Activated T-cell treated with anti-CD3 and anti-CD28 coated beads, Interleukin-2, amount 50 U/mL, for 72 hours (primary cell): ENCODE measurements around the gene ADARB2. TPM values are rescaled to one million over a fixed set of nuclear protein-coding genes. Genes with fewer than 3 reads are reported as not detected.
A peak's percentile ranks its signal among the peaks of the same experiment; 100 is the strongest.
"Not testable (repeated sequence)": the region's sequence is repeated elsewhere in the genome, so short reads cannot be mapped to it uniquely, and the experiment has no call there.

Experiments
- ATAC-seq, 2 donors: fragments of 150-1000 bp; cut with Tn5 transposase; replicated peaks in 1 of 2; 2 replicates each; pipeline ENCODE4 v1.10.0; 2021; ENCODE audit warnings: moderate library complexity in 2 of 2, mild to moderate bottlenecking in 1 of 2
- DNase-seq, 2 donors: peaks; one replicate each; pipeline ENCODE4 v3.0.0; 2021 to 2022; ENCODE audit warnings: mixed read lengths in 1 of 2
- H3K27ac Mint-ChIP-seq: one replicate; pipeline ENCODE4 v1.8.0; 2022; ENCODE audit warnings: mild to moderate bottlenecking, moderate library complexity, mixed read lengths
- H3K27me3 Mint-ChIP-seq: one replicate; pipeline ENCODE4 v1.8.0; 2022; ENCODE audit warnings: low read depth, mixed read lengths
- H3K36me3 Mint-ChIP-seq, 2 donors: one replicate each; pipeline ENCODE4 v1.8.0; 2022; ENCODE audit warnings: mixed read lengths in 2 of 2, mild to moderate bottlenecking in 1 of 2; ENCODE audit not compliant: insufficient read depth in 2 of 2
- H3K4me1 Mint-ChIP-seq: one replicate; pipeline ENCODE4 v1.8.0; 2022; ENCODE audit warnings: low read depth, mixed read lengths
- H3K4me3 Mint-ChIP-seq, 2 donors: one replicate each; pipeline ENCODE4 v1.8.0; 2022; ENCODE audit warnings: mild to moderate bottlenecking in 2 of 2, mixed read lengths in 2 of 2, moderate library complexity in 2 of 2
- H3K9me3 Mint-ChIP-seq, 2 donors: one replicate each; pipeline ENCODE4 v1.8.0; 2022; ENCODE audit warnings: mixed read lengths in 2 of 2
- total RNA-seq, 2 donors: library from RNA; stranded (reverse); gene quantifications; one replicate each; pipeline ENCODE4 v1.2.3, GENCODE V29; 2022

Gene ADARB2
- total RNA-seq, 2 donors from 2014 or later, result 0.60 to 2.0 TPM

- ATAC-seq (no peak), DNase-seq (no peak)
- H3K36me3 Mint-ChIP-seq, result no peaks in the 10 kb centered on the region
Measured at GRCh38 chr10:1423676-1424253, 313.6 kb downstream of the ADARB2 start.

GRCh38 chr10:1422275-1422674 lies 315.1 kb downstream of the ADARB2 start:
- Mint-ChIP-seq H3K4me3 (no peak overlapping the region), H3K9me3 (no peaks in the 10 kb centered on the region), H3K4me1 (peaks cover 14% of the 10 kb centered on the region), H3K27ac (no peak overlapping the region), H3K27me3 (peaks cover 54% of the 10 kb centered on the region), H3K36me3 (no peaks in the 10 kb centered on the region)
- ATAC-seq (no peak), DNase-seq (no peak)

More at GRCh38 chr10:1423676-1424253, 313.6 kb downstream of the ADARB2 start:
- H3K27ac Mint-ChIP-seq, result no peak overlapping the region
- no peak overlapping the region for H3K4me3 Mint-ChIP-seq
- H3K4me1 Mint-ChIP-seq, result peaks cover 14% of the 10 kb centered on the region
- H3K9me3 Mint-ChIP-seq, result no peaks in the 10 kb centered on the region
- peaks cover 55% of the 10 kb centered on the region for H3K27me3 Mint-ChIP-seq

- H3K27me3 Mint-ChIP-seq, result peaks cover 46% of the 10 kb centered on the region
- no peaks in the 10 kb centered on the region for H3K9me3 Mint-ChIP-seq
- no peaks in the 10 kb centered on the region for H3K36me3 Mint-ChIP-seq
- peak overlapping the region; percentile 42 to 58 for H3K4me3 Mint-ChIP-seq
- H3K4me1 Mint-ChIP-seq, result peaks cover 9% of the 10 kb centered on the region
- ATAC-seq, result peak; percentile 90 to 92
- no peak overlapping the region for H3K27ac Mint-ChIP-seq
- DNase-seq, result peak; percentile 69 to 76
Measured at GRCh38 chr10:1420661-1421362, 316.5 kb downstream of the ADARB2 start.

- H3K4me1 Mint-ChIP-seq, result peaks cover 6% of the 10 kb centered on the region
Measured at GRCh38 chr10:1419796-1420610, 317.3 kb downstream of the ADARB2 start.

GRCh38 chr10:1418031-1418550 lies 319.2 kb downstream of the ADARB2 start:
- peaks cover 6% of the 10 kb centered on the region for H3K4me1 Mint-ChIP-seq
- H3K9me3 Mint-ChIP-seq, result peaks cover 2 to 6% of the 10 kb centered on the region in 2 donors
- H3K27ac Mint-ChIP-seq, result no peak overlapping the region
- no peak overlapping the region for H3K4me3 Mint-ChIP-seq
- ATAC-seq (no peak), DNase-seq (no peak)
- peaks cover 46% of the 10 kb centered on the region for H3K27me3 Mint-ChIP-seq
- H3K36me3 Mint-ChIP-seq, result no peaks in the 10 kb centered on the region

More at GRCh38 chr10:1419796-1420610, 317.3 kb downstream of the ADARB2 start:
- Mint-ChIP-seq H3K27me3 (peaks cover 45% of the 10 kb centered on the region), H3K36me3 (no peaks in the 10 kb centered on the region), H3K27ac (no peak overlapping the region), H3K9me3 (peaks cover 0 to 2% of the 10 kb centered on the region in 2 donors), H3K4me3 (peak overlapping the region; percentile 42 to 58)
- DNase-seq, result no peak
- no peak for ATAC-seq

GRCh38 chr10:1417574-1417973 lies 319.8 kb downstream of the ADARB2 start:
- Mint-ChIP-seq H3K27me3 (peaks cover 51% of the 10 kb centered on the region), H3K4me3 (no peak overlapping the region), H3K4me1 (peaks cover 6% of the 10 kb centered on the region), H3K9me3 (peaks cover 2 to 6% of the 10 kb centered on the region in 2 donors), H3K27ac (no peak overlapping the region), H3K36me3 (no peaks in the 10 kb centered on the region)
- DNase-seq, result no peak
- no peak for ATAC-seq

DNA sequence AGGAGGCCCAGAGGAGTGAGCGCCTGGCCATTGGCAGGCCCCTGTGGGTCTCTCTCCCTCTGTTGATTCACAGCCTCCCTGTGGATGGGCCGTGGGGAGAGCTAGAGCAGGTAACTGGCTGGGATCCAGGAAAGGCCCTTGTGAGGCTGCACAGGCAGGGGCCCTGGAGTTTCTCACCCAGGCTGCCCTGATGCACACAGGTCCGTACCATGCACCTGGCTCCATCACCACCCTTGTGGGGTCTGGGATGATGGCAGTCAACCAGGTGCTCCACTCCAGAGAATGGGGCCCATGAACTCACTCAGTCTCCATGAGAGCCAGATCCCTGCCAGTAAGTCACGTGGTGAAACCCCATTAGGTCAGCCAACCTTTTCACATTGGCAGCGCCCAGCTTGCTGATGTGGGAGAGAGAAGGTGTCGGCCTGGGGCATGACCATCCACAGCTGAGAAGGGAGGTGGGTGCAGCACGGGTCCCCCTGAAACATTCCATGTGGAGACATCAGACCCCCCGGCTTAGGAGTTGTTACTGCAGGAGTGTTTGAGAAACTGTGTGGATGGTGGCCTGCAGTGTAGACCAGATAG lies 320.8 kb downstream of the ADARB2 start:
- H3K4me1 Mint-ChIP-seq, result peaks cover 6% of the 10 kb centered on the region
- no peak overlapping the region for H3K4me3 Mint-ChIP-seq
- H3K36me3 Mint-ChIP-seq, result no peaks in the 10 kb centered on the region
- H3K9me3 Mint-ChIP-seq, result peaks cover 2 to 6% of the 10 kb centered on the region in 2 donors
- no peak for ATAC-seq
- no peak overlapping the region for H3K27ac Mint-ChIP-seq
- no peak for DNase-seq
- H3K27me3 Mint-ChIP-seq, result peaks cover 47% of the 10 kb centered on the region

- Mint-ChIP-seq H3K9me3 (peaks cover 2 to 6% of the 10 kb centered on the region in 2 donors), H3K36me3 (no peaks in the 10 kb centered on the region), H3K4me1 (no peaks in the 10 kb centered on the region), H3K4me3 (no peak overlapping the region), H3K27me3 (peaks cover 37% of the 10 kb centered on the region), H3K27ac (no peak overlapping the region)
- no peak for ATAC-seq
- no peak for DNase-seq
Measured at GRCh38 chr10:1414893-1415292, 322.4 kb downstream of the ADARB2 start.

- not testable (repeated sequence) for H3K27ac Mint-ChIP-seq, H3K4me1 Mint-ChIP-seq, H3K4me3 Mint-ChIP-seq, H3K36me3 Mint-ChIP-seq, DNase-seq, H3K9me3 Mint-ChIP-seq, ATAC-seq
- peaks cover 32% of the 10 kb centered on the region for H3K27me3 Mint-ChIP-seq
Measured at GRCh38 chr10:1414346-1414745, 323.0 kb downstream of the ADARB2 start.

DNA sequence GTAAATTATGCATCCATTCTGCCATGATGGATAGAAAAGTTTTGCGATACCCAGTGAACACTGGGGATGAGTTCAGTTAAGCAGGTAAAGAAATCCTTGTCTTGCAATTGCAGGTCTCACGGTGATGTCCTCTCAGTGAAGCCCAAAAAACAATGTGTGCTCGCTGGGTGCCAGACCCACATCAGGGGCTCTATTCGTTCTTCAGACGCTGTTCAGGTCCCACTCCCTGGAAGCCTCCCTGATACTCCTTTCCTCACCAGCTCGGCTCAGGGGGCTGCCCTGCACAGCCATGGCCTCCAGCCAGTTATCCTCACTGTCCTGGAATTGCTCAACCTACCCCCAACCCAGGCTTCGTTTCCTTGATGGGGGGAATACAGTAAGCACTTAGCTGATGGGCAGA lies 323.5 kb downstream of the ADARB2 start:
- peaks cover 29% of the 10 kb centered on the region for H3K27me3 Mint-ChIP-seq

GRCh38 chr10:1413256-1413655 lies 324.1 kb downstream of the ADARB2 start:
- Mint-ChIP-seq H3K4me1 (no peaks in the 10 kb centered on the region), H3K27ac (no peak overlapping the region), H3K36me3 (no peaks in the 10 kb centered on the region), H3K4me3 (no peak overlapping the region), H3K27me3 (peaks cover 29% of the 10 kb centered on the region), H3K9me3 (peaks cover 2 to 6% of the 10 kb centered on the region in 2 donors)
- DNase-seq (no peak), ATAC-seq (no peak)

More for the DNA sequence above, 323.5 kb downstream of the ADARB2 start:
- H3K4me1 Mint-ChIP-seq, result no peaks in the 10 kb centered on the region
- H3K4me3 Mint-ChIP-seq, result no peak overlapping the region
- peaks cover 2 to 6% of the 10 kb centered on the region in 2 donors for H3K9me3 Mint-ChIP-seq
- no peak for ATAC-seq
- no peak for DNase-seq
- no peak overlapping the region for H3K27ac Mint-ChIP-seq
- no peaks in the 10 kb centered on the region for H3K36me3 Mint-ChIP-seq

GRCh38 chr10:1412531-1413189 lies 324.7 kb downstream of the ADARB2 start:
- no peaks in the 10 kb centered on the region for H3K4me1 Mint-ChIP-seq
- DNase-seq (no peak), ATAC-seq (no peak)
- peaks cover 2 to 6% of the 10 kb centered on the region in 2 donors for H3K9me3 Mint-ChIP-seq
- no peak overlapping the region for H3K4me3 Mint-ChIP-seq
- no peak overlapping the region for H3K27ac Mint-ChIP-seq
- no peaks in the 10 kb centered on the region for H3K36me3 Mint-ChIP-seq
- peaks cover 29% of the 10 kb centered on the region for H3K27me3 Mint-ChIP-seq
